GM06990 (cell line): ENCODE measurements around the gene TMTC4.

ENCODE experiments used
- DNase-seq: peaks from one replicate; pipeline ENCODE4 v3.0.0-alpha.2; 2011; ENCODE audit not compliant: insufficient read length; ENCODE audit errors: extremely low read depth
- H3K27me3 ChIP-seq: replicated peaks from 2 replicates; pipeline ENCODE4 v1.6.0; 2011; ENCODE audit warnings: low read length; ENCODE audit not compliant: control insufficient read depth, insufficient read depth
- H3K36me3 ChIP-seq: 2 replicates; pipeline ENCODE4 v1.5.1; 2011; ENCODE audit warnings: low read length; ENCODE audit not compliant: control insufficient read depth, insufficient read depth
- H3K4me3 ChIP-seq: replicated peaks from 2 replicates; pipeline ENCODE4 v1.5.1; 2011; ENCODE audit warnings: low read depth, mild to moderate bottlenecking, control low read depth, low read length
- TF ChIP-seq, protein P1 (sequence below): IDR thresholded peaks from 2 replicates; pipeline ENCODE4 v1.5.1; 2011; ENCODE audit warnings: low read length, control low read depth, mild to moderate bottlenecking, inconsistent platforms; ENCODE audit not compliant: insufficient read depth, poor library complexity, severe bottlenecking

Gene TMTC4

DNA sequence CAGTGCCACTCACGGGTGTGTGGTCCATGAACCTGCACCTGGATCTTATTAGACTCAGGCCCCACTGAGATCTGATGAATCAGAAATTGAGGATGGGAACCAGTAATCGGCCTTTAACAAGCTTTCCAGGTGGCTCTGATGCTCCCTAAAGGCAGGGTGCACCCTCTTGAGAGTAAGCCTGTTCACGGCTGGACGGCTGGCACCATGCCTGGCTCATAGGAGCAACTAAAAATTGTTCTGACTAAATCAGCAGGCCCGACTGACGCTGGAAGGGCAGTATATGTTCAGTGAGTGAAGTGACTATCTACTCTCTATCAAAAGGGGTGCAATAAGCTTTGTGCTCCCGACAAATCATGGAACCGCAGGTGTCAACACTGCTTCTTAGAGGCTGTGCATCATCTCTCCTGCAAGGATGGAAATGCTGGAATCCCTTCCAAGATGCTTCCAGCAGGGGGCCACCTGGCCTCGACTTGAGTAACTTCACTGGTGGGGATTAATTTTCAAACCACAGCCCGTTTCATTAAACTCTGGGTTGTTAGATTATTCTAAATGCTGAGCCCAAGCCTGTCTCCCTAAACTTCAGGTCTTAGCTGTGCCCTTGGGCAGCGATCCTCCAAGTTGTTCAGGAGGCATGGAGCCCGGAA is 28.4 kb downstream of the TMTC4 start:
- no peak for DNase-seq
- Histone ChIP-seq H3K27me3 (no peaks in the 10 kb centered on the region), H3K36me3 (no peaks in the 10 kb centered on the region; the same call in none of the 2 replicates), H3K4me3 (no peak overlapping the region)
- TF ChIP-seq, protein P1, sequence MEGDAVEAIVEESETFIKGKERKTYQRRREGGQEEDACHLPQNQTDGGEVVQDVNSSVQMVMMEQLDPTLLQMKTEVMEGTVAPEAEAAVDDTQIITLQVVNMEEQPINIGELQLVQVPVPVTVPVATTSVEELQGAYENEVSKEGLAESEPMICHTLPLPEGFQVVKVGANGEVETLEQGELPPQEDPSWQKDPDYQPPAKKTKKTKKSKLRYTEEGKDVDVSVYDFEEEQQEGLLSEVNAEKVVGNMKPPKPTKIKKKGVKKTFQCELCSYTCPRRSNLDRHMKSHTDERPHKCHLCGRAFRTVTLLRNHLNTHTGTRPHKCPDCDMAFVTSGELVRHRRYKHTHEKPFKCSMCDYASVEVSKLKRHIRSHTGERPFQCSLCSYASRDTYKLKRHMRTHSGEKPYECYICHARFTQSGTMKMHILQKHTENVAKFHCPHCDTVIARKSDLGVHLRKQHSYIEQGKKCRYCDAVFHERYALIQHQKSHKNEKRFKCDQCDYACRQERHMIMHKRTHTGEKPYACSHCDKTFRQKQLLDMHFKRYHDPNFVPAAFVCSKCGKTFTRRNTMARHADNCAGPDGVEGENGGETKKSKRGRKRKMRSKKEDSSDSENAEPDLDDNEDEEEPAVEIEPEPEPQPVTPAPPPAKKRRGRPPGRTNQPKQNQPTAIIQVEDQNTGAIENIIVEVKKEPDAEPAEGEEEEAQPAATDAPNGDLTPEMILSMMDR, result peak; percentile 21

DNA sequence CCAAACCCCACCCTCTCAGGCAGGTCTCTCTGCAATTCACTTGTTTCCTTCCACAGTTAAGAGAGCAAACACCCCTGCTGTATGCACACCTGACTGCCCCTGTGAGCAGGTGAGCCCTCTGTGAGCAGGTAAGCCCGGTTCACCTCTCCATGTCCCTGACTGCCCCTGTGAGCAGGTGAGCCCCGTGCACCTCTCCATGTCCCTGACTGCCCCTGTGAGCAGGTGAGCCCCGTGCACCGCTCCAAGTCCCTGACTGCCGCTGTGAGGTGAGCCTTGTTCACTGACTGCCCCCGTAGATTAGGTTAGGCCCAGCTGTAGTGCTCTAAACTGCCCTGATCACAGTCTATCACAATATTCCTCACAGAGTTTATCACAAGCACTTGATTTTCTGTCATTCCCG is 29.2 kb downstream of the TMTC4 start:
- Histone ChIP-seq H3K36me3 (no peaks in the 10 kb centered on the region; the same call in none of the 2 replicates), H3K27me3 (no peaks in the 10 kb centered on the region), H3K4me3 (no peak overlapping the region)
- TF ChIP-seq, protein P1, result no peak
- DNase-seq, result no peak

- TF ChIP-seq, protein P1, result no peak
- DNase-seq, result no peak
- no peaks in the 10 kb centered on the region; the same call in none of the 2 replicates for H3K36me3 ChIP-seq
- H3K4me3 ChIP-seq, result no peak overlapping the region
- no peaks in the 10 kb centered on the region for H3K27me3 ChIP-seq
Measured at GRCh38 chr13:100644371-100644770, 30.2 kb downstream of the TMTC4 start.

- TF ChIP-seq, protein P1, result no peak
- no peak for DNase-seq
- H3K27me3 ChIP-seq, result no peaks in the 10 kb centered on the region
- H3K4me3 ChIP-seq, result no peak overlapping the region
- peaks cover 8% of the 10 kb centered on the region for H3K36me3 ChIP-seq
Measured at GRCh38 chr13:100637796-100638195, 36.8 kb downstream of the TMTC4 start.

DNA sequence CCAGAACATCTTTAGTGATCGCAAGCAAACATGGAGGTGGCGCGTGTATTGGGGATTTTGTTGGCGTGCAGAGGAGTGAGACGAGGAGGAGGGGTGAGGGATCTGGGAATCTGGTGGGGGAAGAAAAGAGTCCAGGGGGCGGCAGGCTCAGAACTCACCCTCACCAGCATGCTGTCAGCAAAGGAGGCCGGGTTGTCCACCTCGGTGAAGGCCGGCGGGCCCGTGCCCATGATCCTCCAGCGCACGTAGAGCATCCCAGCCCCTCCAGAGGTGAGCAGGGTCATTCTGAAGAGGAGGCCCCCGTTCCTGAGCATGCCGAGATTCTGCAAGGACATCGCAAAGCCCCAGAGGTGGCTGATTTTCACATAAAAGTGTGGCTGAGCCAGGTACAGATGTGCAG is 37.2 kb downstream of the TMTC4 start:
- no peak for DNase-seq
- H3K36me3 ChIP-seq, result peaks cover 8% of the 10 kb centered on the region
- no peaks in the 10 kb centered on the region for H3K27me3 ChIP-seq
- TF ChIP-seq, protein P1, result no peak
- H3K4me3 ChIP-seq, result no peak overlapping the region

DNA sequence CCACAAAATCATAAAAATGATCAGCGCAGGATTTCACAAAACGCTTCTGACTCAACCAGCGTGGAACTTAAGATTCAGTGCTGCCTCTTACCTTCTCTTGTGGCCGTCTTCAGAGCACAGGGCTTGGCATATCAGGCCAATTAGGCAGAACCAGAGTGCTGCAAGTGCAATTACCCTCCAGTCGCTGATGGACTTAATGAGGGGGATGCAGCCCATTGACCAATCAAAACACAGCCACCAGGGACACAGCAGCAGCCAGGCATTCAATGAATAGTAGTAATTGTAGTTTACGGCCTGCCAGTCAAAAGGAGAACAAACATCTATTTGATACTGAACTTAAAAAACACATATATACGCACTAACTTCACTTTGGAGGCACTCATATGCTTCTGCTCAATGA is 38.2 kb downstream of the TMTC4 start:
- Histone ChIP-seq H3K36me3 (peaks cover 8% of the 10 kb centered on the region; the same call in 1 of the 2 replicates), H3K27me3 (no peaks in the 10 kb centered on the region), H3K4me3 (no peak overlapping the region)
- no peak for DNase-seq
- TF ChIP-seq, protein P1, result no peak
